GM11168 (cell line): ENCODE measurements around the gene KPNB1.
"Not testable (repeated sequence)": the region's sequence is repeated elsewhere in the genome, so short reads cannot be mapped to it uniquely, and the experiment has no call there.

ENCODE experiments used
- in situ Hi-C: fragments of 300-500 bp; cut with MboI; formaldehyde crosslinking; loops from one replicate; pipeline ENCODE4 v1.12.0; 2022; ENCODE audit warnings: low sequenced_read_pairs; ENCODE audit not compliant: unreplicated experiment

KPNB1 gene

DNA sequence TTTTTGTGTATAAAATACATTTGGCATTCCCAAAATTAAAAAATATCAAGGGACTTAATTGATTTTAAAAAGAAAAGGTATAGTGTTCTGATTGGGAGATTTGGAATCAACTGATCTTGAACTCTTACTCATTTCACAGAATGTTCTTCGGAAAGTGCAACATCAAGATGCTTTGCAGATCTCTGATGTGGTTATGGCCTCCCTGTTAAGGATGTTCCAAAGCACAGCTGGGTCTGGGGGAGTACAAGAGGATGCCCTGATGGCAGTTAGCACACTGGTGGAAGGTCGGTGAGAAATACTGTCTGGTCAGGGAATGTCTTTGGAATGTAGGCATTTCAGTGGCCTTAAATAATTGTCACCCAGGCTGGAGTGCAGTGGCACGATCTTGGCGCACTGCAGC lies 24.8 kb downstream of the KPNB1 start:
- in situ Hi-C loops, result no loop called here

GRCh38 chr17:47675380-47676198 lies 25.9 kb downstream of the KPNB1 start:
- in situ Hi-C loops, result no loop called here

GRCh38 chr17:47676199-47676472 lies 26.4 kb downstream of the KPNB1 start:
- in situ Hi-C loops, result no loop called here

DNA sequence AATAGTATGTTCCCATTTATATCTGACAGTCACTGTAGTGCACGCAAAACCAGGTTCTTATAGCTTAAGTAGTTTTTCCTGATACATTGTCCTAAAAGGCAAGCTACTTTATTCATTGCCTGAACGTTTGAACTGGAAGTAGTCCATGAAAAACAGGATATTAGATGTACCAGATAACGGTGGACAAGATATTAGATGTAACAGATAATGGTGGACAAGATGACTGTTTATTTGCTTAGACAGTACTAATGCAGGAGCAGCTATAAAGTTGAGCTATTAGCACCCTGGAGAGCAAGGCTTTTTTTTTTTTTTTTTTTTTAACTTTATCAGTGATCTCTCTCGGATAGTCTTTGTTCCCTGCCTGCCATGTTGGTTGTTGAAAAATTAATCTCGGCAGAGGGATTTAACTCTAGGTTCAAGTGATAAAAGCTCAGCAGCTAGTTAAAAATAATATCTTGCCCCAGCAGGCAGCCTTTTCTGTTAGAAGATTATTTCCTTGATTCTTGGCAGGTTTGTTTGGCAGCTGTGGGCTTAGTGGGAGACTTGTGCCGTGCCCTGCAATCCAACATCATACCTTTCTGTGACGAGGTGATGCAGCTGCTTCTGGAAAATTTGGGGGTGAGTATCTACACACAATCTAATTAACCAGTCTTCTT lies 26.9 kb downstream of the KPNB1 start:
- in situ Hi-C loops, result no loop called here

DNA sequence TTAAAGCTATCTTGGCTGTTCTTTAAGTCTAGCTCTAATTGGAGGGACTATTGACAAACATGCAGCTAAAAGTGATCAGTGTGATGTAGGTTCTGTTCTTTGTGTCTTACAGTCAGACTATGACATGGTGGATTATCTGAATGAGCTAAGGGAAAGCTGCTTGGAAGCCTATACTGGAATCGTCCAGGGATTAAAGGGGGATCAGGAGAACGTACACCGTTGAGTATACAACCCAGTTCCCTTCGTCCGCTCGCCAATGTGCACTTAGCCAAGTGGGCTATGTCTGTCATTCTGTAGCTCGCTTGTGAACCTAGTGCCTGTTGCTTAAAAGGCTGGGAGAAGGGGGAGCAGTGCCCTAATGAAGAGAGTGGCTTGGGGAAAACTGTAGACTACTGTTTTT lies 28.5 kb downstream of the KPNB1 start:
- in situ Hi-C loops, result no loop called here

DNA sequence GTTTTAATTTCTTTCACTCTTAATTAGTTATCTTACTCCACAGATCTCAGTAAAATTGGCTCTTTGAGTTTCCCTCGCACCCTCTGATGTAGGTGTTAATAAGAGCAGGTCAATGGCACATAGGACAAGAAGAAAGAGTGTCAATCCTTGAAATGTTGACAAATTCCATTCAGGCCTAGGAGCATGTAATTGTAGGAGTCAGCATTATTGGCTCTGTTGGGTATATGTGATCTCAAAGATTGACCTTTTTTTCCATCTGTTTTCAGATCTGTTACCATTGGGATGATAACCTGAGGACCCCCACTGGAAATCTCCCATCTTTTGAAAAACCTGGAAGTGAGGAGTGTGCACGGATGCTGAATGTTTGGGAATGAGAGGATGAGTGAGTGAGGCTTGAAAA lies 32.4 kb downstream of the KPNB1 start:
- in situ Hi-C loops, result no loop called here

DNA sequence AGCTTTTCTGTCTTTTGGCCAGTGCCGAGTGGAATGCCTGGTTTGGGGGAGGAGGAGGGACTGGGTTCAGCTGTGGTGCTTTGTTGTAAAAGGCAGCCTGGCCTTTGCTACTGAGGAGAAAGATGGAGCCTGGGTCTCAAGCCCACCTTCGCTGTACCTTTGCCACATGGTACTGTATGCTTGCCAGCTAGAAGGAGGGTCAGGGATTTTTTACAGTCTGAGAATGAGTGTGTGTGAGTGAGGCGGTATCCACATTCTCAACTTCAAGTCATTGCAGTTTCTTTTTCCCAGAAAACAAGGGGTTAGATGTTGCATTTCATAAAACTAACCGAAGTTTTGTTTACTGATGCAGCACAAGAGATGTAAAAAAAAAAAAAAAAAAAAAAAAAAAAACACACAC lies 33.0 kb downstream of the KPNB1 start:
- in situ Hi-C loops, result not testable (repeated sequence)

GRCh38 chr17:47684025-47684424 lies 34.3 kb downstream of the KPNB1 start:
- in situ Hi-C loops, result no loop called here

GRCh38 chr17:47684535-47685193 lies 34.9 kb downstream of the KPNB1 start:
- in situ Hi-C loops, result no loop called here

GRCh38 chr17:47685556-47686275 lies 36.0 kb downstream of the KPNB1 start:
- in situ Hi-C loops, result no loop called here

DNA sequence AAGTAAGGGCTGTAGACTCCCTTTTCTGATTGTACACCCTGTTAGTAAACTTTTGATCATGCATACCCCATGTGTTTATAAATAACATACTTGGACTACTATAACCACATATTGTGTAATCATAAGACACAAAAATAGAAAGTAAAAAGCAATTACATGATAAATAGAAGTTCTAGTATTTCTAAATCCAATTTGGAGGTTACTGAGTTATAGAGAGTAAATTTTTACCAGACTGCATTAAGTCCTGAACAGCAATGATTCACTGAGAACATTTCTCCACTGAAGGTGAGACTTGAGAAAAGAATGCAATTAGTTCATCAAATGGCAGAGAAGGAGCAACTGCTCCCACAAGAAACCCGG lies 36.5 kb downstream of the KPNB1 start:
- in situ Hi-C loops, result no loop called here

DNA sequence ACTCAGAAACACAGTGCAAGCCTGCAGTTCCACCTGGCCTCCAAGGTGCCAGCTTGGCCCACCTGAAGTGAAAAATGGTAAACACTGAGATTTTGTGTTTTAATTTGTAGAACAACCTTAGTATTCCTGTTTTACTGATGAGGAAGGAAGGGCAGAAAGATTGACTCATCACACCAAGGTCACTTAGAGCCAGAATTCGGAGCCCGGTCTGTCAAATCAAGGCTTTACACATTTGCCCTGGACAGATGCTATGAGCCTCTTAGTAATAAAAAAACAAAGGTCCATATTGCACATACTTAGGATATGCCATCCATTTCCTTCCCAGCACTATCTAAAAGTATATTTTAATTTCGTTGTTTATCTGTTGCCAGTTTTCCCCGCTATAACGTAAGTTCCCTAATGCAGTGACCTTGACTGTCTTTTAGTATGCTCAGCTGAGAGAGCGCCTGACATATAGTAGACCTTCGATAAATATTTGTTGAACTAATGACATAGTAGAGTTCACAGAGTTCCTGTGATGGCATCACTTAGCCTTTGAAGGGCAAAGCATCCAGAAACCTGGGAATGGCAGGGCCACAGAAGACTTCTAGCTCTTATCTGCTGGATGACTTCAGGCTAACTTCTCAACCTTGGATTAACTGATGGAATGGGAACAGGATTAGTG lies 37.1 kb downstream of the KPNB1 start:
- in situ Hi-C loops, result no loop called here

DNA sequence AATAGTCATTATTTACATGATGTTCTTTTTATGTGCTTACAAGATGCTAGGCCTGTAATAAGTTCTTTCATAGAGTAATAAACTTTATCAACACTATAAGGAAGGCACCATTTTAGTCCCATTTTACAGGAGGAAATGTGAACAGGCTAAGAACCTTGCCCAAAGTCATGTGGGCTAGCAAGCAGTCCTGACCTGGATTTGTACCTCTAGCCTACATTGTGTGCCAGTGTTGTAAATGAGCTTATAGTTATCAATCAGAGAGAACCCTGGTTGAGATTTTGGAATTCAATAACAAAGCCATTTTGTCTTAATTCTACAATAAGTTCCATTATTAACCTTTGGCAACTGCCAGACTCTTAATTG lies 37.6 kb downstream of the KPNB1 start:
- in situ Hi-C loops, result no loop called here

DNA sequence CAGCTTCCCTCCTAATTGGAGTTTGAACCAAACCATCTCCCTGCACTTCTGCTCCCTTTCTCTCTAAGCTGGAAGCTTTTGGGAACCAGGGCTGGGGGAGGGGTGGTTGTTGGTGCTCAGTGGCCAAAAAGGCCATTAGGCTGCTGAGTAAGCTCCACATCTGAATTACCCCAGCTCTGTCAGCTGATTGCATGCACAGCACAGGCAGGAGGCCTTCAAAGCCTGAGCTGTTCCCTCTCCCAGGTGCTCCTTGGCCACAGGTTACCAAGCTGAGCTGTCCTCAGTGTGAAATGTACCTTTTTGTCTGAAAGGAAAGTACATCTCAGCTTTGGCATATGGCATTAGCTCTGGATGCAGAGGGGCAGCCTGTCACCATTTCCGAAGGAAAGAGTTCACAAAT lies 38.0 kb downstream of the KPNB1 start:
- in situ Hi-C loops, result no loop called here

DNA sequence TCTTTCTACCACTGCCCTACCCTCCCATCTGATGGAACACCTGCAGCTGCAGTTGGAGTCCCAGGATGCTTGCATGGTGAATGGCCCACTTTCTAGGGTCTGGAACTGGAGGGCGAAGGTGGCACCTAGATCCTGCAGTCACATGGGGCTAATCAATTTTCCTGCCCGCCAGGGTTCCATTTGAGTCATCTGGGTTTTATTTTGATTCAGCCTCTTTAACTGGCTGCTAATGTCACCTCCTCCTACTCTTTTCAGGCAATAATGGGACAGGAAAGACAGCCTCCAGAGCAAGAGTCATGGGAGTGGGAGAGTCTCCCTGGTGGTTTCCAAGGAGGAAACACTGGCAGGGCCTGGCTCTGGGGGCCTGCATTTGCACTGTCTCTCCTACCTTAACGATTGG lies 40.4 kb downstream of the KPNB1 start:
- in situ Hi-C loops, result no loop called here

DNA sequence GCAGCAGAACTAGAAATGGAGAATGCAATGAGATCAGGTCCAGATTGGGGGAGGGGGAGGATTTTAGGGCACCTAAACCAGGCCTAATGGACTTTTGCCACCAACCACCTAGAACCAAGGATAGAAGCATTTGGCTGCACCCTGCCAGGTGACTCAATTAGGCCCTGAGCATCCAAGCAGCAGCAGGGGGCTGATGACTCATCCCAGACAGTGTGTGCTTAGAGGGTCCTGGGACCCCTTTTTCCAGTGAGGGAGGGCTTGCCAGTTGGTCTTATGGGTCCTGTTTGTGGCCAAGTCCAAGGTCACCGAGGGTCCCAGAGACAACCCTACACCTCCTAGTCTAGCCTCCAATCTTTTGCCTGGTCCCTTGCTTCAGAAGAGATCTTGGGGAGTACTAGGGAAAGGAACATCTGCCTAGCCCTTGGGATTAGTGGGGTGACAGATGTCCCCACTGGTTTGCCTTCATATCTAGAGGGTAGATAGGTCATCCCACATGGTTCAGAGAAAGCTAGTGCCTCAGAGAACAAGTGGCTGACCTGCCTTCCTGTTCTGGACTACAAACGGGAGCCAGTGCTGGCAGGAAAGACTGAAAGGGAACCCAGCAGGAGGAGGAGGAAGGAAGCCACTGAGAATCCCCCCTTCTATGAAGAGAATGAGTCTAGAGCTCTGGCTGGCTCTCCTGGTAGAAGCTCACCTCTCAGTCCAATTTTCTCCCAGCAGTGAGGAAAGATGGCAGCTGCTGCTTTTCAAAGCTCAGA lies 42.6 kb downstream of the KPNB1 start:
- in situ Hi-C loops, result no loop called here

DNA sequence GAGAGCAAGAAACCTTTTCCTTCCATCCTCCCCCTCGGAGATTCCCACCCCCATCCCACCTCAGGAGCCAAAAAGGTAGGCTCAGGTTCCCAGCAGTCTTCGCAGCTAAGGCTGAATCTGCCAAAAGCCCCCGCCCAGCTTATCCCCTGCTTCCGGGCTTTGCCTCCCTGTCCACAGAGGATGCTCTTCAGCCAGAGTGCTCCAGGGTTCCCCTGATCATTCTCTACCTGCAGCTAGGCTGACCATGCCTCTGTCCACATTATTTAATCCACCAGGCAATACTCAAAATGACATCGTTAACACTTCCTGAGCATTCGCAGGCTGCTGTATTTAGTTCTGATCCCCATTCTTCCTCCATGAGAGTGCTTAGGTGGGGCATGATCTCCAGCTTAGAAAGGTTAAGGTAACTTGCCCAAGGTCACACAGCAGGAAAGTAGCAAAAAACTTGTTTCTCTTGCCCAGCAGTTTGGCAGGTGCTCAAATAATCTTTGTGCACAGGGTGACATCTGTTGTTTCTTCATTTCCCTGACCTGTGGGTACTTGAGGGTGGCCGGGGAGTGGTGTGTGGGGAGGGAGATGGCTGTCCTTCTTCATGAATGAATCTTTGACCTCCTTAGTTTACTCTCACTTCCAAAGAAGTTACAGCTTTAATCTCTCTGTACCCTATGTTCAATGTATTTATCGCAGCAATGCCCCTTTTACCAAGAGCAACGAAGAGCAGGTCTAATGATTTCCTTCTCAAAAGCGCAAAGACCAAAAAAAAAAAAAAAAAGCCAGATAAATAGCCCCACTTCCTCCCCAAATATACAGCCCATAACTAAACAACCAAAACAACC lies 43.4 kb downstream of the KPNB1 start:
- in situ Hi-C loops, result no loop called here

- in situ Hi-C loops, result no loop called here
These were observed 44.2 kb downstream of the KPNB1 start, which contains the start of gene TBKBP1 for GRCh38 chr17:47693731-47694580. Gene TBKBP1, plus strand, starts transcription at chr17:47694161. Its CDS starts 1,952 bp downstream, at chr17:47696113.
